Endothelial cell of umbilical vein (primary cell): ENCODE data around the gene CCNYL1. TPM values are rescaled to one million over a fixed set of nuclear protein-coding genes. Genes with fewer than 3 reads are reported as not detected.

Experiments used
- BruUV-seq: library from RNA; stranded (reverse); fragments of 400-500 nt; replicated peaks from 2 replicates; lab custom pipeline; 2021; lab: Mats Ljungman, UMichigan
- CTCF ChIA-PET: fragments of 300-600, 350-600 bp; sonication (Branson Sonifier 250); formaldehyde crosslinking; loops from one replicate; lab custom pipeline; 2021; ENCODE audit warnings: antibody characterized with exemption, inconsistent platforms; lab: Charles Lee
- POLR2A ChIA-PET: fragments of 300-600, 350-600 bp; sonication (Branson Sonifier 250); formaldehyde crosslinking; loops from one replicate; lab custom pipeline; 2021; ENCODE audit warnings: antibody characterized with exemption, inconsistent platforms; lab: Charles Lee
- DNase-seq: peaks from one replicate; pipeline ENCODE4 v3.0.0-alpha.2; 2011; ENCODE audit warnings: low read depth, low spot score
- FAIRE-seq: peaks from 2 replicates; lab custom pipeline; 2011; peaks lifted over from hg19 to GRCh38; lab: Jason Lieb, UNC
- H2AFZ ChIP-seq: 2 replicates; pipeline ENCODE4 v1.6.0; 2012; ENCODE audit warnings: low read depth, low read length, control low read depth, inconsistent platforms
- H3K27ac ChIP-seq: 2 replicates; pipeline ENCODE4 v1.5.1; 2011; ENCODE audit warnings: low read depth, mild to moderate bottlenecking, control low read depth, low read length, moderate library complexity; ENCODE audit not compliant: insufficient read depth
- H3K27me3 ChIP-seq, 2 experiments: 2 replicates each; pipeline versions ENCODE4 v1.6.0 to v1.6.1; 2011; ENCODE audit warnings: low read length in 2 of 2, mixed read lengths in 1 of 2; ENCODE audit not compliant: control insufficient read depth in 2 of 2, insufficient read depth in 2 of 2
- H3K36me3 ChIP-seq, 2 experiments: 2 replicates in 1 of 2; 3 replicates in 1 of 2; pipeline ENCODE4 v1.5.1; 2011; ENCODE audit warnings: low read length in 2 of 2, mild to moderate bottlenecking in 1 of 2, moderate library complexity in 1 of 2; ENCODE audit not compliant: control insufficient read depth in 2 of 2, insufficient read depth in 2 of 2; ENCODE audit errors: extremely low read depth in 1 of 2
- H3K4me1 ChIP-seq: 3 replicates; pipeline ENCODE4 v1.5.1; 2011; ENCODE audit warnings: mild to moderate bottlenecking, low read length; ENCODE audit not compliant: control insufficient read depth, insufficient read depth; ENCODE audit errors: extremely low read depth
- H3K4me2 ChIP-seq: 2 replicates; pipeline ENCODE4 v1.6.1; 2011; ENCODE audit warnings: low read length, control low read depth, mixed read lengths; ENCODE audit not compliant: insufficient read depth
- H3K4me3 ChIP-seq, 3 experiments: fragments of 200-600 bp in 1 of 3; sonication (generic), shearing (Covaris generic) in 1 of 3; replicated peaks in 1 of 3; 2 replicates each; pipeline ENCODE4 v1.5.1; 2011 to 2016; ENCODE audit warnings: control low read depth in 3 of 3, low read length in 3 of 3, mild to moderate bottlenecking in 2 of 3, inconsistent platforms in 1 of 3, low read depth in 1 of 3, moderate library complexity in 1 of 3; ENCODE audit not compliant: insufficient read depth in 1 of 3
- H3K79me2 ChIP-seq: 2 replicates; pipeline ENCODE4 v1.6.0; 2012; ENCODE audit warnings: low read length, inconsistent platforms; ENCODE audit not compliant: control insufficient read depth, insufficient read depth
- H3K9ac ChIP-seq: replicated peaks from 2 replicates; pipeline ENCODE3; 2011; ENCODE audit warnings: low read length, control low read depth; ENCODE audit not compliant: insufficient read depth; ENCODE audit errors: extremely low read depth
- H3K9me1 ChIP-seq: replicated peaks from 3 replicates; pipeline ENCODE4 v1.6.0; 2011; ENCODE audit warnings: mild to moderate bottlenecking, low read length; ENCODE audit not compliant: control insufficient read depth, insufficient read depth; ENCODE audit errors: extremely low read depth
- H3K9me3 ChIP-seq: replicated peaks from 2 replicates; pipeline ENCODE4 v1.5.1; 2012; ENCODE audit warnings: low read length, inconsistent platforms; ENCODE audit not compliant: control insufficient read depth, insufficient read depth
- H4K20me1 ChIP-seq: replicated peaks from 2 replicates; pipeline ENCODE3; 2011; ENCODE audit warnings: mild to moderate bottlenecking, low read length; ENCODE audit not compliant: control insufficient read depth, insufficient read depth; ENCODE audit errors: extremely low read depth
- EZH2 ChIP-seq: IDR thresholded peaks from 2 replicates; pipeline ENCODE4 v1.6.1; 2012; ENCODE audit warnings: borderline replicate concordance, low read depth, mild to moderate bottlenecking, moderate library complexity, low read length, inconsistent platforms; ENCODE audit not compliant: severe bottlenecking
- FOS ChIP-seq: IDR thresholded peaks from 2 replicates; pipeline ENCODE4 v1.6.1; 2011; ENCODE audit warnings: mild to moderate bottlenecking, low read length, moderate library complexity, borderline replicate concordance; ENCODE audit not compliant: insufficient read depth
- GATA2 ChIP-seq: IDR thresholded peaks from 2 replicates; pipeline ENCODE4 v1.7.0; 2011; ENCODE audit warnings: low read depth, mild to moderate bottlenecking, moderate library complexity, mixed read lengths, low read length; ENCODE audit not compliant: insufficient read length, insufficient read depth
- JUN ChIP-seq: IDR thresholded peaks from 2 replicates; pipeline ENCODE4 v1.6.1; 2011; ENCODE audit warnings: borderline replicate concordance, low read depth; ENCODE audit not compliant: insufficient read length, insufficient read depth
- MYC ChIP-seq: IDR thresholded peaks from one replicate; pipeline ENCODE4 v1.6.1; 2011; ENCODE audit warnings: mild to moderate bottlenecking, low read depth, low read length
- POLR2A ChIP-seq: IDR thresholded peaks from 2 replicates; pipeline ENCODE4 v1.6.1; 2012; ENCODE audit warnings: low read depth, mild to moderate bottlenecking, control low read depth, low read length
- POLR2AphosphoS5 ChIP-seq: IDR thresholded peaks from 2 replicates; pipeline ENCODE4 v1.6.1; 2012; ENCODE audit warnings: low read depth, mild to moderate bottlenecking, control low read depth, low read length, moderate library complexity; ENCODE audit not compliant: insufficient read depth
- dilution Hi-C: fragments of 300-500 bp; cut with MboI; formaldehyde crosslinking; loops from one replicate; pipeline ENCODE4 v1.15.0; 2019; ENCODE audit warnings: low sequenced_read_pairs; ENCODE audit not compliant: extremely low pct_ligation_motif_present
- intact Hi-C: fragments of 100-400 bp; cut with micrococcal nuclease; formaldehyde crosslinking; loops from one replicate; pipeline ENCODE4 v1.10.0; 2022
- polyA plus RNA-seq, 4 experiments: library from polyadenylated mRNA; depleted of rRNA in 3 of 4; stranded (reverse) in 3 of 4; unstranded in 1 of 4; fragments of >200 nt; gene quantifications; 2 replicates each; pipeline versions ENCODE4 v1.2.1 to v1.2.3, GENCODE V29; 2011 to 2012; ENCODE audit warnings: missing spikeins in 1 of 4
- total RNA-seq: library from RNA; stranded (reverse); gene quantifications from 2 replicates; pipeline ENCODE4 v1.2.3, GENCODE V29; 2021
- TF ChIP-seq, protein P1 (sequence below), 2 donors: IDR thresholded peaks; 1 replicate in 1 of 2; 2 replicates in 1 of 2; pipeline ENCODE4 v1.5.1; 2011; ENCODE audit warnings: low read length in 2 of 2, mild to moderate bottlenecking in 2 of 2, moderate library complexity in 2 of 2, control low read depth in 1 of 2, inconsistent platforms in 1 of 2, low read depth in 1 of 2; ENCODE audit not compliant: insufficient read depth in 1 of 2; ENCODE audit errors: extremely low read depth in 1 of 2
- TF ChIP-seq, protein P2 (sequence below): IDR thresholded peaks from 2 replicates; pipeline ENCODE4 v1.6.1; 2011; ENCODE audit not compliant: insufficient read depth, insufficient read length

CCNYL1 gene
- total and polyA plus RNA-seq, 2 donors (not counting 3 experiments of a cell fraction or from before 2014, with no cell fraction given) = 15.2 to 49.3 TPM

DNA sequence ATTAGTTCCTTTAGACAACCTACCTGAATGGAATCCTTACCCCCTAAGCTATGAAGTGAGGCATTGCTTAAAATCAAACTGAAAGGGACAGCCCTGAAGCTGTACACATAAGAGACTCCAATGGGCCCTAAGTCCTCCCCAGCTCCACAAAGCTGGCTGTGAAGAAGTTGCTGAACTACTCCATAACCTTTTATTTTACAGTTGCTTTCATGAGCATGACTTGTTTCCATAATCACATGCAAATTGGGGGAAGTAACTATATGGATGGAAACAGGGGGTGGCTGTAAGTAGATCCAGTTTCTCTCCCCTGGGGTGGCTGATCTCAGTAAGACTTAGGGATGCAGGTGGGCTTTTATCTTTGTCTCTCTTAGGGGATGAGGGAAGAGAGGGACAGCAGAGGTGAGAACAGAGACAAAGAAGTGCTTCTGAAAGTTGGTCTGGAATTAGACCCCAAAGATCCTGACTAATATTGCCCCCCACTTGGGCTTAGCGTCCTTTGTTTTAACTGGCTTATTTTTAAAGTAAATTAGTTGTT is 52.7 kb downstream of the CCNYL1 start:
- no peak overlapping the region for H3K9ac ChIP-seq
- H3K27me3 ChIP-seq = no peaks in the 10 kb centered on the region
- dilution Hi-C loops (no loop called here), intact Hi-C loops (loop anchor here (1.0 to 10.0 kb wide), 2 partner anchors 276 to 491 kb away; partner anchors contain the start of gene IDH1)
- ChIA-PET CTCF (interaction anchor here (0.8 to 2.0 kb wide), 5 partner anchors 18 to 308 kb away, joined by 3 to 12 read pairs (median 7); no protein-coding TSS in a partner anchor), POLR2A (interaction anchor here (1.2 kb wide), 1 partner anchor 261 kb away, joined by 3 read pairs; the partner anchor contains the start of gene PLEKHM3)
- H3K79me2 ChIP-seq = no peaks in the 10 kb centered on the region
- no peak overlapping the region for H3K4me3 ChIP-seq
- no peaks in the 10 kb centered on the region for H3K9me3 ChIP-seq
- no peak overlapping the region for H3K27ac ChIP-seq
- H3K36me3 ChIP-seq = no peaks in the 10 kb centered on the region
- FAIRE-seq (no peak), DNase-seq (no peak)
- H3K9me1 ChIP-seq = no peaks in the 10 kb centered on the region
- no TSS peak for BruUV-seq
- no peak for TF ChIP-seq POLR2AphosphoS5
- TF ChIP-seq, protein P1, sequence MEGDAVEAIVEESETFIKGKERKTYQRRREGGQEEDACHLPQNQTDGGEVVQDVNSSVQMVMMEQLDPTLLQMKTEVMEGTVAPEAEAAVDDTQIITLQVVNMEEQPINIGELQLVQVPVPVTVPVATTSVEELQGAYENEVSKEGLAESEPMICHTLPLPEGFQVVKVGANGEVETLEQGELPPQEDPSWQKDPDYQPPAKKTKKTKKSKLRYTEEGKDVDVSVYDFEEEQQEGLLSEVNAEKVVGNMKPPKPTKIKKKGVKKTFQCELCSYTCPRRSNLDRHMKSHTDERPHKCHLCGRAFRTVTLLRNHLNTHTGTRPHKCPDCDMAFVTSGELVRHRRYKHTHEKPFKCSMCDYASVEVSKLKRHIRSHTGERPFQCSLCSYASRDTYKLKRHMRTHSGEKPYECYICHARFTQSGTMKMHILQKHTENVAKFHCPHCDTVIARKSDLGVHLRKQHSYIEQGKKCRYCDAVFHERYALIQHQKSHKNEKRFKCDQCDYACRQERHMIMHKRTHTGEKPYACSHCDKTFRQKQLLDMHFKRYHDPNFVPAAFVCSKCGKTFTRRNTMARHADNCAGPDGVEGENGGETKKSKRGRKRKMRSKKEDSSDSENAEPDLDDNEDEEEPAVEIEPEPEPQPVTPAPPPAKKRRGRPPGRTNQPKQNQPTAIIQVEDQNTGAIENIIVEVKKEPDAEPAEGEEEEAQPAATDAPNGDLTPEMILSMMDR (IDR thresholded peaks at IDR 0.05; ENCODE audit: extremely low read depth in 1 of 2, insufficient read depth in 1 of 2, low read depth in 1 of 2, low read length in 2 of 2) = no peak
- TF ChIP-seq POLR2A = no peak
- TF ChIP-seq FOS = no peak
- TF ChIP-seq EZH2 = no peak
- TF ChIP-seq GATA2 = no peak
- no peak for TF ChIP-seq MYC
- TF ChIP-seq JUN = no peak
- TF ChIP-seq, protein P2, sequence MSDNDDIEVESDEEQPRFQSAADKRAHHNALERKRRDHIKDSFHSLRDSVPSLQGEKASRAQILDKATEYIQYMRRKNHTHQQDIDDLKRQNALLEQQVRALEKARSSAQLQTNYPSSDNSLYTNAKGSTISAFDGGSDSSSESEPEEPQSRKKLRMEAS = no peak
- peaks cover 12% of the 10 kb centered on the region for H3K4me1 ChIP-seq
- no peak overlapping the region for H3K4me2 ChIP-seq
- no peak overlapping the region for H2AFZ ChIP-seq
- no peaks in the 10 kb centered on the region for H4K20me1 ChIP-seq
